Measurements from ENCODE around the gene METTL17. TPM values are rescaled to one million over a fixed set of nuclear protein-coding genes. Genes with fewer than 3 reads are reported as not detected.

METTL17 gene
- total and polyA plus RNA-seq, 9 of the 15 experiments (the other 6 are each of a cell fraction or from before 2014, with no cell fraction given) = 65.6 to 150 (median 90.0) TPM

DNA sequence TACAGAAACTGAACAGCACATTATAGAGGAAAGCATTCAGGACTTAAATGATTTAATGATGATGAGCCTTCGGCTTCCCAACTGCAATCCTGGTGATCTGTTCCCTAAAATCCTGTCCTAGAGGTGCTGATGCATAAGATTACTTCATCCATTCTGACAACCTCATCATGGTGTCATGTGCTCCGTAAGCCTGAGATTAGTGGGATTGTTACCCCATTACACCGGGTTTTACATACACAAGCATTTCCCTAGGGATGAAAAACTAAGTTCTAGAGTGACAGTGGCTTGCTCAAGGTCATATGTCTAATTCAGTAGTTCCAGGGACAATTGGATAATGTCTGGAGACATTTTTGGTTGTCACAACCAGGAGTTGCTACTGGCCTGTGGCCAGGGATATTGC is 47.4 kb downstream of the METTL17 start (continued):
- TF ChIP-seq UBTF (IDR thresholded peaks at IDR 0.05; ENCODE audit: borderline replicate concordance in 1 of 2, low read depth in 2 of 2, low read length in 2 of 2) (no peak), ZNF318 (IDR thresholded peaks at IDR 0.05; ENCODE audit: borderline replicate concordance in 1 of 2, low read depth in 1 of 2) (no peak), TCFL5 (CRISPR knock-in tag; conservative IDR thresholded peaks at IDR 0.05) (no peak)

Data from K562 (cell line).